Endodermal cell (in vitro differentiated cells): ENCODE data around the gene CKS2. TPM values are rescaled to one million over a fixed set of nuclear protein-coding genes. Genes with fewer than 3 reads are reported as not detected.

Experiments
- DNase-seq: peaks from one replicate; pipeline ENCODE4 v3.0.0-alpha.2; 2017
- H3K27ac ChIP-seq: 2 replicates; pipeline ENCODE4 v1.5.1; 2013; ENCODE audit warnings: mild to moderate bottlenecking, low read depth, low read length, moderate library complexity
- H3K27me3 ChIP-seq: 2 replicates; pipeline ENCODE4 v1.6.1; 2013; ENCODE audit warnings: mild to moderate bottlenecking, low read length, moderate library complexity; ENCODE audit not compliant: insufficient read depth, control insufficient read depth, poor library complexity, severe bottlenecking
- H3K36me3 ChIP-seq: 2 replicates; pipeline ENCODE4 v1.7.0; 2013; ENCODE audit warnings: mild to moderate bottlenecking, low read length, moderate library complexity; ENCODE audit not compliant: control insufficient read depth, insufficient read depth
- H3K4me1 ChIP-seq: one replicate; pipeline ENCODE4 v1.7.0; 2013; ENCODE audit warnings: low read length; ENCODE audit not compliant: control insufficient read depth, insufficient read depth
- H3K4me3 ChIP-seq: 2 replicates; pipeline ENCODE4 v1.5.1; 2013; ENCODE audit warnings: mild to moderate bottlenecking, low read length, moderate library complexity
- H3K9ac ChIP-seq: 2 replicates; pipeline ENCODE4 v1.6.1; 2013; ENCODE audit warnings: mild to moderate bottlenecking, low read length, moderate library complexity; ENCODE audit not compliant: poor library complexity, severe bottlenecking; ENCODE audit errors: extremely low read depth
- H3K9me3 ChIP-seq: 2 replicates; pipeline ENCODE4 v1.6.1; 2013; ENCODE audit warnings: mild to moderate bottlenecking, low read length, moderate library complexity; ENCODE audit not compliant: control insufficient read depth
- H3K27ac Mint-ChIP-seq: 2 replicates; pipeline ENCODE4 v1.8.0; 2020; ENCODE audit warnings: mixed read lengths
- H3K27me3 Mint-ChIP-seq: 2 replicates; pipeline ENCODE4 v1.8.0; 2021; ENCODE audit warnings: mild to moderate bottlenecking, mixed read lengths; ENCODE audit not compliant: insufficient read depth
- H3K36me3 Mint-ChIP-seq: 2 replicates; pipeline ENCODE4 v1.8.0; 2020; ENCODE audit warnings: low read depth, mixed read lengths
- H3K4me1 Mint-ChIP-seq: 2 replicates; pipeline ENCODE4 v1.8.0; 2020; ENCODE audit warnings: mixed read lengths
- H3K4me3 Mint-ChIP-seq: 2 replicates; pipeline ENCODE4 v1.8.0; 2020; ENCODE audit warnings: mild to moderate bottlenecking, moderate library complexity, mixed read lengths
- H3K9me3 Mint-ChIP-seq: 2 replicates; pipeline ENCODE4 v1.8.0; 2020; ENCODE audit warnings: mild to moderate bottlenecking, mixed read lengths
- WGBS, 2 experiments: methylation state at CpG; one replicate each; pipeline versions ENCODE4 v1.1.5 to v1.1.7; 2013; ENCODE audit warnings: missing lambda C conversion rate in 2 of 2, mixed read lengths in 1 of 2; ENCODE audit not compliant: insufficient coverage in 1 of 2, insufficient read length in 1 of 2; 5-methylcytosine and 5-hydroxymethylcytosine counted together
- total RNA-seq, 2 donors: library from RNA; stranded (reverse); fragmentation: NEBNext Ultra II Directional in 1 of 2; extraction: Animal tissue kit (Norgen Biotek cat#: 25700) in 1 of 2; gene quantifications; 2 replicates in 1 of 2; 3 replicates in 1 of 2; pipeline ENCODE4 v1.2.1, GENCODE V29; 2021
- TF ChIP-seq, protein P1 (sequence below): fragments of 200-600 bp; sonication (generic); conservative IDR thresholded peaks from 2 replicates; pipeline ENCODE4 v1.5.0; 2021; ENCODE audit warnings: antibody characterized with exemption, mild to moderate bottlenecking

Gene CKS2
- total RNA-seq, 2 donors from 2014 or later, result 163 to 209 TPM

DNA sequence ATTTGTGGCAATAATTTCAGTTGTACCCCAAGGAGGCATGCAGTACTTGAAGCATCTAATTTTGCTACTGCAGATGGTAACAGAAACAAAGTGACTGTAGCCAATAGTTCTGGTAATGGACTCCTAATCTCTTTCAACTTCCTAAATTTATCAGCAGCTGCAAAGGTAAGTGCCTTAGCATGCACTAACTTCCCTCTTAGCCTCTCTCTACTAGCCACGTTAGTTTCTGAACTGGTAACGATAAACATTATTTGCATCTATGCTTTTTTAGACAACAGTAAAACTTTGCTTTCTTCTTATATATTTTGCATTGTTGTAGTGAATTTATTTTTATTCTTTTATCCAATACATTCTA is 6.2 kb upstream of the CKS2 start:
- H3K27ac Mint-ChIP-seq, result no peak overlapping the region
- peaks cover 2% of the 10 kb centered on the region for H3K4me1 Mint-ChIP-seq
- TF ChIP-seq, protein P1, sequence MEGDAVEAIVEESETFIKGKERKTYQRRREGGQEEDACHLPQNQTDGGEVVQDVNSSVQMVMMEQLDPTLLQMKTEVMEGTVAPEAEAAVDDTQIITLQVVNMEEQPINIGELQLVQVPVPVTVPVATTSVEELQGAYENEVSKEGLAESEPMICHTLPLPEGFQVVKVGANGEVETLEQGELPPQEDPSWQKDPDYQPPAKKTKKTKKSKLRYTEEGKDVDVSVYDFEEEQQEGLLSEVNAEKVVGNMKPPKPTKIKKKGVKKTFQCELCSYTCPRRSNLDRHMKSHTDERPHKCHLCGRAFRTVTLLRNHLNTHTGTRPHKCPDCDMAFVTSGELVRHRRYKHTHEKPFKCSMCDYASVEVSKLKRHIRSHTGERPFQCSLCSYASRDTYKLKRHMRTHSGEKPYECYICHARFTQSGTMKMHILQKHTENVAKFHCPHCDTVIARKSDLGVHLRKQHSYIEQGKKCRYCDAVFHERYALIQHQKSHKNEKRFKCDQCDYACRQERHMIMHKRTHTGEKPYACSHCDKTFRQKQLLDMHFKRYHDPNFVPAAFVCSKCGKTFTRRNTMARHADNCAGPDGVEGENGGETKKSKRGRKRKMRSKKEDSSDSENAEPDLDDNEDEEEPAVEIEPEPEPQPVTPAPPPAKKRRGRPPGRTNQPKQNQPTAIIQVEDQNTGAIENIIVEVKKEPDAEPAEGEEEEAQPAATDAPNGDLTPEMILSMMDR, result no peak
- H3K9me3 Mint-ChIP-seq, result peaks cover 17% of the 10 kb centered on the region
- H3K27me3 Mint-ChIP-seq, result no peaks in the 10 kb centered on the region
- H3K4me3 Mint-ChIP-seq, result no peak overlapping the region
- H3K9ac ChIP-seq, result no peak overlapping the region
- WGBS, 2 experiments, result 97% methylated on average over 2 of the region's 2 CpGs; no CpG with 5 or more reads in 1 of the 2 experiments
- H3K4me3 ChIP-seq, result peak overlapping the region; percentile 50
- H3K36me3 ChIP-seq, result no peaks in the 10 kb centered on the region
- H3K27ac ChIP-seq, result no peak overlapping the region
- H3K27me3 ChIP-seq, result no peaks in the 10 kb centered on the region
- peaks cover 5% of the 10 kb centered on the region for H3K4me1 ChIP-seq
- peaks cover 26% of the 10 kb centered on the region for H3K9me3 ChIP-seq
- peaks cover 27% of the 10 kb centered on the region for H3K36me3 Mint-ChIP-seq
- no peak for DNase-seq

DNA sequence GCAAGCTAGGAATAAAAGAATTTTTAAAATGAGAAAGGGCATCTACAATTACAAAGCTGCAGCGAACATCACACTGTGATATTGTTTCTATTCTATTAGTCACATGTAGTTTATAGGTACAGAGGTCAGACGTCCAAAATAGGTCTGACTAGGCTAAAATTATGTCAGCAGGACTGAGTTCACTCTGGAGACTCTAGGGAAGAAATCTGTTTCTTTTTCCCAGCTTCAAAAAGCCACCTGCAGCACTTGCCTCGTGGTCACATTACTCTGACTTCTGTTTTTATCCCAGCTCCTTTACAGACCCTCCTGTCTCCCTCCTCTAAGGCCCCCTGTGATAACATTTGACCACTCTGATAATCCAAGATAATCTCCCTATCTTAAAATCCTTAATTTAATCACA is 5.1 kb upstream of the CKS2 start:
- Mint-ChIP-seq H3K27ac (no peak overlapping the region), H3K4me3 (no peak overlapping the region), H3K9me3 (peaks cover 15% of the 10 kb centered on the region), H3K36me3 (peaks cover 27% of the 10 kb centered on the region), H3K27me3 (no peaks in the 10 kb centered on the region), H3K4me1 (peaks cover 2% of the 10 kb centered on the region)
- H3K9ac ChIP-seq, result no peak overlapping the region
- DNase-seq, result no peak
- H3K27ac ChIP-seq, result no peak overlapping the region
- H3K9me3 ChIP-seq, result peaks cover 26% of the 10 kb centered on the region
- H3K4me1 ChIP-seq, result peaks cover 5% of the 10 kb centered on the region
- peak overlapping the region; percentile 50 for H3K4me3 ChIP-seq
- TF ChIP-seq, protein P1, result no peak
- H3K27me3 ChIP-seq, result no peaks in the 10 kb centered on the region
- 87 to 94% methylated on average over 2 to 3 of the region's 3 CpGs for WGBS, 2 experiments
- no peaks in the 10 kb centered on the region for H3K36me3 ChIP-seq

DNA sequence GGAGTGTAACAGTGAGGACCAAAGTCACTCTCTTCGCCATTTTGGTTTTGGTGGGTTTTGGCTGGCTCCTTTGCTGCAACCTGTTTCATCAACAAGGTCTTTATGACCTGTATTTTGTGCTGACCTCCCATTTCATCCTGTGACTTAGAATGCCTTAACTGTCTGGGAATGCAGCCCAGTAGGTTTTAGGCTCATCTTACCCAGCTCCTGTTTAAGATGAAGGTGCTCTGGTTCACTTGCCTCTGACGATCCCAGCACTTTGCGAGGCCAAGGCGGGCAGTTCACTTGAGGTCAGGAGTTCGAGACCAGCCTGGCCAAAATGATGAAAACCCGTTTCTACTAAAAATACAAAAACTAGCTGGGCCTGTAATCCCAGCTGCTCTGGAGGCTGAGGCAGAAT is 1.8 kb upstream of the CKS2 start:
- Mint-ChIP-seq H3K36me3 (peaks cover 20% of the 10 kb centered on the region), H3K9me3 (peaks cover 7% of the 10 kb centered on the region), H3K4me1 (peaks cover 11% of the 10 kb centered on the region), H3K27me3 (no peaks in the 10 kb centered on the region), H3K27ac (peak overlapping the region; percentile 99), H3K4me3 (peak overlapping the region; percentile 94)
- DNase-seq, result no peak
- no peaks in the 10 kb centered on the region for H3K27me3 ChIP-seq
- H3K4me3 ChIP-seq, result no peak overlapping the region
- H3K36me3 ChIP-seq, result peaks cover 12% of the 10 kb centered on the region
- peaks cover 5% of the 10 kb centered on the region for H3K4me1 ChIP-seq
- 96% methylated on average over 6 of the region's 6 CpGs; no CpG with 5 or more reads in 1 of the 2 experiments for WGBS, 2 experiments
- H3K9me3 ChIP-seq, result peaks cover 14% of the 10 kb centered on the region
- peak overlapping the region; percentile 98 for H3K9ac ChIP-seq
- no peak overlapping the region for H3K27ac ChIP-seq
- TF ChIP-seq, protein P1, result no peak
